BE2C (cell line): ENCODE data around the gene LHX3.

Source experiments
- DNase-seq: peaks from one replicate; pipeline ENCODE4 v3.0.0-alpha.2; 2020
- H3K27me3 ChIP-seq: fragments of 250-450 bp; sonication (Bioruptor Pico); 2 replicates; pipeline ENCODE4 v1.5.1; 2020; ENCODE audit warnings: mild to moderate bottlenecking
- H3K36me3 ChIP-seq: fragments of 250-450 bp; sonication (Bioruptor Pico); 2 replicates; pipeline ENCODE4 v1.5.1; 2020; ENCODE audit warnings: mild to moderate bottlenecking
- H3K4me1 ChIP-seq: fragments of 250-450 bp; sonication (Bioruptor Pico); 2 replicates; pipeline ENCODE4 v1.5.1; 2020
- H3K4me3 ChIP-seq: 2 replicates; pipeline ENCODE4 v1.5.1; 2011; ENCODE audit warnings: low read depth, low read length
- H3K9me3 ChIP-seq: fragments of 250-450 bp; sonication (Bioruptor Pico); 2 replicates; pipeline ENCODE4 v1.5.1; 2020
- CTCF ChIP-seq: IDR thresholded peaks from 2 replicates; pipeline ENCODE4 v1.5.1; 2012; ENCODE audit warnings: mild to moderate bottlenecking, low read depth, low read length

The LHX3 gene

GRCh38 chr9:136246849-136247550, 42.1 kb upstream of the LHX3 start:
- Histone ChIP-seq H3K4me3 (no peak overlapping the region), H3K4me1 (peaks cover 14% of the 10 kb centered on the region), H3K36me3 (peaks cover 7% of the 10 kb centered on the region), H3K27me3 (no peaks in the 10 kb centered on the region), H3K9me3 (no peaks in the 10 kb centered on the region)
- no peak for TF ChIP-seq CTCF
- DNase-seq: no peak

- DNase-seq: peak; percentile 90
- Histone ChIP-seq H3K4me3 (peak within 1 kb of the TSS; percentile 83), H3K9me3 (no peaks in the 10 kb centered on the region), H3K36me3 (peaks cover 19% of the 10 kb centered on the region), H3K4me1 (peaks cover 14% of the 10 kb centered on the region), H3K27me3 (no peaks in the 10 kb centered on the region)
- TF ChIP-seq CTCF: no peak
Observed at GRCh38 chr9:136245219-136246150, 40.6 kb upstream of the LHX3 start, which contains the start of gene QSOX2. Gene QSOX2, minus strand, starts transcription at chr9:136245812. Its CDS starts 9 bp downstream, at chr9:136245803.

GRCh38 chr9:136244969-136245218, 40.0 kb upstream of the LHX3 start:
- Histone ChIP-seq H3K36me3 (peaks cover 19% of the 10 kb centered on the region), H3K4me3 (peak overlapping the region; percentile 83), H3K9me3 (no peaks in the 10 kb centered on the region), H3K4me1 (peaks cover 15% of the 10 kb centered on the region), H3K27me3 (no peaks in the 10 kb centered on the region)
- TF ChIP-seq CTCF: no peak
- no peak for DNase-seq

- Histone ChIP-seq H3K27me3 (no peaks in the 10 kb centered on the region), H3K9me3 (no peaks in the 10 kb centered on the region), H3K4me1 (peaks cover 20% of the 10 kb centered on the region), H3K4me3 (peak overlapping the region; percentile 83), H3K36me3 (peaks cover 23% of the 10 kb centered on the region)
- no peak for DNase-seq
- TF ChIP-seq CTCF: no peak
Observed at GRCh38 chr9:136244122-136244968, 39.4 kb upstream of the LHX3 start.

- H3K4me1 ChIP-seq: peaks cover 20% of the 10 kb centered on the region
- H3K27me3 ChIP-seq: no peaks in the 10 kb centered on the region
- DNase-seq: no peak
- TF ChIP-seq CTCF: no peak
- H3K9me3 ChIP-seq: no peaks in the 10 kb centered on the region
- H3K36me3 ChIP-seq: peaks cover 23% of the 10 kb centered on the region
- H3K4me3 ChIP-seq: peak overlapping the region; percentile 83
Observed at GRCh38 chr9:136243631-136244030, 38.7 kb upstream of the LHX3 start.
